HG03103 (cell line): ENCODE data around the gene GNG14.
"Not testable (repeated sequence)": the region's sequence is repeated elsewhere in the genome, so short reads cannot be mapped to it uniquely, and the experiment has no call there.

Experiments used
- ATAC-seq: cut with Tn5 transposase; IDR thresholded peaks from one replicate; pipeline ENCODE4 v1.9.1; 2021; ENCODE audit warnings: low read depth; ENCODE audit not compliant: unreplicated experiment

The GNG14 gene

DNA sequence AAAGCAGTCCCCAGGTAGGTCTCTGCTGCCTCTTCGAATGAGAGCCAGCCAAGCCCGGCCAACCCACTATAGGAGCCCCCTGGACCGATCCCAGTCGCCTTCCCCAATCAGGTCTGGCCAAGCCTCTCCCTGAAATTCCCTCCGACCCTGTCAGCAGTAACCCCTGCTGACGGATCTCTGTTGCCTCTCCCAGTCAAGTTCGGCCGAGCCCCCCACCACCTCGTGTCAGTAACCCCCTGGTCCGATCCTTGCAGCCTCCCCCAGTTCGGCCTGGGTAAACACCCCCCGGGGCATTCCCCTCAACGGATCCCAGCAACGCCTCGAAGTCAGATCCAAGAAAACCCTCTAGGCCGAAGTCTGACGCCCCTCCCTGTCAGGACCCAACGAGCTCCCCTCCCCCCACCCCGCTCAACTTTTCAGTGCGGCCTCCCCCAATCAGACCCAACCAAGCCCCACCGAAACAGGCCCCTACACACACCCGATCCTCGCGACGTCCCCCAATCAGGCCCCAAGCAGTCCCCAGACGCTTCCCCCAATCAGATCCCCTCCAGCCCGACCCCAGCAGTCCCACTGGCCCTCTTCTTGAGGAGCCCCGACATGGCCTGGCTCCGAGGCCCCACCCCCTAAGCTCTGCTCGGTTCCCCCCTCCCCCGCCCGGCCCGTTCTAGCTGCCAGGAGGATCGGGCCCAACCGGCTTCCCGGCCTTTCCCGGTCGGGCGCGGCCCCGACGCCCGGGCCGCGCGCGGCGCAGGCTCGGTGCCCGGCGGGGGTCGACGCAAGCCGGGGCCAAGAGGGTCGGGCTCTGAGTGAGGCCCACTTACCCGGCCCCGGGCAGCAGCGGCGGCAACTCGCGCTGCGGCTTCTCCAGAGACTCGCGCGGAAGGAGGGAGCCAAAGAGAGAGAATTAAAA is 34.1 kb downstream of the GNG14 start:
- peak; percentile 25 for ATAC-seq

DNA sequence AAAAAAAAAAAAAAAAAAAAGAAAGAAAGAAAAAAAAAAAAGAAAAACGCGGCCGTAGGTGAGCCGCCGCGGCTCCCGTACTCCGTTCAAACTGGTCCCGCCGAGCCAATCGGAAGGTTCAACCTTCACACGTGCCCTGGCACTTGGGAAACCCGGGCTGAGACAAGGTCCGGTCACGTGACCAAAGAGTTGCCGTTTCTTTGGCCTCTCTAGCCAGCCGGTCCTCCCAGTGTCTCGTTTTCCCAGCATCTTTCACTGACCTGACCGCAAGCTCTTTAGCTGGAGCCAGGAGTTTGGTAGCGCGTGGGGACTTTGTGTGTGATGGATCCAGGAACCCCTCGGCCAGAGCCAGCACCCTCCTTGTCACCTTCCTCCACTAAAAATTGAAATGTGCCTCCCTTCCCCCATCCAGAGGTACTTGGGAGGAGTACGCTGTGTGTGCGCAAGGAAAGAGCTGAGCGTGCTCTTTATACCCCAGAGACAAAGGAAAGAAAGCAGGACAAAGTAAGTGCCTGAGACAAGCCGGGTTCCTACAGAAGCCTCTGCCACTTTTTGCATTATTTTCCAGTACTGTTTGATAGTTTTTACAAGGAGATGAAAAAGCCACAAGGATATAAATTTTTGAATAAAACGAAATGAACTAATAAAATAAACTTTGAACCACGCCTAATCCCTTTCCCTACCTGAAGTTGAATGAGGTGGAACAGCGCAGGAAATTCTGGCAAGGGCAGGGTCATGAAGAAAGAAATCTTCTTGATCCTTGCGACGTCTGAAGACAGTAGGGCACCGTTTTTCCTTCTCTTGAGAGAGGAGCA is 35.0 kb downstream of the GNG14 start:
- peak; percentile 68 for ATAC-seq

DNA sequence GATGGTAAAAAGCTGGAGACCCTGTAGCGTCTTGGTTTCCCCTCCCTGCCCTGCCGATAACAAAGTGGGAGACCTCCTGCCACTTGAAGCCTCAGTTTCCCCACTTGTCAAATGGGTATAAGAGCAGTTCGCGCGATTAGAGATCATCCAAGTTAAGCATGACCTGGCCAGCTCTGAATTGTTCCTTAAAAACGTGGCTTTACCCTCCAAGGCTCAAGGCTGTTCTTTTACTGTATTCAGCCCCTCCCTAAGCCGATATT is 35.5 kb downstream of the GNG14 start:
- no peak for ATAC-seq

- ATAC-seq: no peak
Observed at GRCh38 chr19:12723641-12724426, 36.0 kb downstream of the GNG14 start, which contains the start of gene TNPO2. TSS of gene TNPO2 (minus strand) at chr19:12723932. CDS start at chr19:12720977, 2,955 bp downstream.

- not testable (repeated sequence) for ATAC-seq
Observed at GRCh38 chr19:12725612-12726011, 37.8 kb downstream of the GNG14 start.

- no peak for ATAC-seq
Observed at GRCh38 chr19:12726988-12727316, 39.2 kb downstream of the GNG14 start.

DNA sequence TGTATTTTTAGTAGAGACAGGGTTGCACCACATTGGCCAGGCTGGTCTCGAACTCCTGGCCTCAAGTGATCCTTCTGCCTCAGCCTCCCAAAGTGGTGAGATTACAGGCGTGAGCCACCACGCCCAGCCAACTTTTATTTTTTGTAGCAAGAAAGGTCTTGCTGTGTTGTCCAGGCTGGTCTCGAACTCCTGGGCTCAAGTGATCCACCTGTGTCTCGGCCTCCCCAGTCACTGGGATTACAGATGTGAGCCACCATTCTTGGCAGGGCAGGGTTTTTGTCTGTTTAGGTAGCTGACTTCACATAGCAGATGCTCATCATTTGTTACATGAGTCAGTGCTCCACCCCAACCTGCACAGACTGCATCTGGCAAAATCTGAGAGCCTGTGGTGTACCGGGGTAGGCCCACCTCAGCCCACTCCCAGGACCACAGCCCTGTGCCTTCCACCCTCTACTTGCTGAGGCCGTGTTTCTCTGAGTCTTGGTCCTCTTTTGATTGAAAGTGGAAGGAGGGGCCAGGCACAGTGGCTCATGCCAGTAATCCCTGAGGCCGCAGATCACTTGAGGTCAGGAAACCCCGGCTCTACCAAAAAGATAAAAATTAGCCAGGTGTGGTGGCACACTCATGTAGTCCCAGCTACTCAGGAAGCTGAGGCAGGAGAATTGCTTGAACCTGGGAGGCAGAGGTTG is 40.1 kb downstream of the GNG14 start:
- ATAC-seq: no peak

DNA sequence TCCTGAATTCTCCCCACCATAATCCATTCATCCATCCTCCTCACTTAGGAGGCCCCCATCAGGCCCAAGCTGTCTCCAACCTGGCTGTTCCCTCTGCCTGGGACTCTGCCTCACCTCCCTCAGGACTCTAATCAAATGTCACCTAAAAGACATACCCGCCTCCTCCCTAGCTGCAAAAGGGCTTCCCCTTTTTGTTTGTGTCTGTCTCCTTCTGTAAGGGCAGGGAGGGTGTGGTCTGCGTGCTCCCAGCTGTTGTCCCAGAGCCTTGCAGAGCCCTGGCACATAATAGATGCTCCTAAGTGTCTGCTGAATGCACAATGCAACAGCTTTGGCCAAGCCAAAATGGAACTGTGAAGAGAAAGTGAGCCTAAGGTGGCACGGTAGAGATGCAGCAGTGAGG is 42.3 kb downstream of the GNG14 start:
- ATAC-seq: no peak

GRCh38 chr19:12731337-12731736 is 43.5 kb downstream of the GNG14 start:
- ATAC-seq: no peak

GRCh38 chr19:12733369-12734214 is 45.8 kb downstream of the GNG14 start:
- ATAC-seq: no peak

DNA sequence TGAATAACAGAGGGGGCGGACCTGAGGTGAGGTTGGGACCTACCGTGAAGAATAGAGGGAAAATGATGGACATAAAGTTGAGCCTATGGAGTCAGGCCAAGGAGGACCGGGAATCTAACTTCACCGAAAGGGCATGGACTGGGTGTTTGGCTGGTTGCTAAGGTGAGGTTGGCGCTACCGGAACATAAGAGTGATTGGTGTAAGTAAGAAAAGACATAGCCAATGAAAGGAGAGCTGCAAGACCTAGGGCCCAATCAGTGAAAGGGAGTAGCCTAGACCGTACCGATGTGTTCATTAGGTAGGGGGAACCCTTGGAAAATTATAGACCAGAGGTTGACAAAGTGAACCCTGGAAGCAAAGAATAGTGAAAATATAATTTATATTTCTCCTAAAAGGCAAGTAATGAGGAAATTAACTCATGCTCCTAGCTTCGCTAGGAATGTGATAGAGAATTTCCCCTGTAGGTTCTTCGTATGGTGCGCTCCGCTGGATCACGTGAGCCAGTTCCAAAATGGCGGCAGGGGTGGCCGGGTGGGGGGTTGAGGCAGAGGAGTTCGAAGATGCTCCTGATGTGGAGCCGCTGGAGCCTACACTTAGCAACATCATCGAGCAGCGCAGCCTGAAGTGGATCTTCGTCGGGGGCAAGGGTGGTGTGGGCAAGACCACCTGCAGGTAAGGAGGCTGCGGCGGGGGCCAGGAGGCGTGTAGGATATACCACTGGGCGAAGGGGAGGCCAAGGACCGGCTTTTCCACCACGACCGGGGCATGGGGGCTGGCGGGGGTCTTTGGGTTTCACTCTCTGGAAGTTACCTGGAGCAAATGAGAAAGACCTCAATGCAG is 49.4 kb downstream of the GNG14 start, which contains the start of gene GET3:
TSS of gene GET3 (plus strand) at position 503 of the 840 bp plus-strand sequence. CDS start at position 512, 9 bp downstream.
- peak; percentile 79 for ATAC-seq

GRCh38 chr19:12737835-12738351 is 50.1 kb downstream of the GNG14 start:
- no peak for ATAC-seq
